IMR-90 (cell line): ENCODE data around the gene ZDHHC16.

Source experiments
- CTCF ChIP-seq: conservative IDR thresholded peaks from 2 replicates; pipeline ENCODE4 v1.5.1; 2012; ENCODE audit warnings: mild to moderate bottlenecking, low read depth, low read length, improper control_type of control experiment
- POLR2A ChIP-seq: IDR thresholded peaks from 2 replicates; pipeline ENCODE4 v1.6.1; 2012; ENCODE audit warnings: mild to moderate bottlenecking, low read depth, low read length
- RFX5 ChIP-seq: IDR thresholded peaks from 2 replicates; pipeline ENCODE4 v1.8.0; 2012; ENCODE audit warnings: low read depth, mild to moderate bottlenecking, low read length, moderate library complexity

DNA sequence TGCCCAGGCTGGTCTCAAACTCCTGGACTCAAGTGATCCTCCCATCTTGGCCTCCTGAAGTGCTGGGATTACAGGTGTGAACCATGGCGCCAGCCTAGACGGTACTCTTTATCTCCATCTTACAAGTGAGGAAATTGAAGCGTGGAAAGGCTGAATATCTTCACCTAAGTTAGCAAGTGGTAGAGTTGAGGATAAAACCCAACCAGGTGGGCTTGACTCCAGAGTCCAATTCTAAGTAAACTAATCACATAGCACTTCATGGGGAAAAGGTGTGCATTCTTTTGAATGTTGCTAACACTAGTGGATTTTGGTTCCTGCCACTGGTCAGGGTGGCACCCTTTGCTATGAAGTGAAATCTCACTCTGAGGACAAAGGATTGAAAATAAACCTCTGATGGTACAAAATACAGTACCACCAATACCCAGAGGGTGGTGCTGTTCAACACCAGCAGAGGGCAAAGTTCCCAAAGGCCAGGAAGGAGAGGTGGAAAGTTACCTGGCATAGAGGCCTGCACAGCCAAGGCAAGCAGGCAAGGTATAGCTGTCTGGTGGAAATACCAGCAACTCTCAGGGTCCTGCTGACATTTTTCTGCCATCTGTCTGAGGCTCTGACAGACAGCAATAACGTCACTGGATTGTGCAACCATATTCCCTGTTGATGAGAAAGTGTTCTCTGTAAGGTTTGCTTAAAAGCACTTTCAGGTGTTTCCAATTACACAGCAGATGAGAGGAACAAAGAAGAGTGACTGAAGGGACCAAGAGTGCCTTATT, 17.6 kb downstream of the ZDHHC16 start:
- TF ChIP-seq CTCF (peak; percentile 83), POLR2A (no peak), RFX5 (no peak)
